ENCODE measurements around the gene AATK.

The AATK gene

GRCh38 chr17:81102352-81102751 lies 63.7 kb downstream of the AATK start:
- H3K4me3 ChIP-seq (ENCODE audit: low read depth, low read length) = no peak overlapping the region
- no peak for TF ChIP-seq CTCF (IDR thresholded peaks at IDR 0.05; ENCODE audit: low read depth, low read length)
- DNase-seq (ENCODE audit: low read depth, low spot score) = no peak
- in situ Hi-C loops (cut with HindIII; ENCODE audit: low sequenced_read_pairs) = no loop called here

GRCh38 chr17:81101614-81102306 lies 64.3 kb downstream of the AATK start:
- in situ Hi-C loops (cut with HindIII; ENCODE audit: low sequenced_read_pairs) = no loop called here
- no peak overlapping the region for H3K4me3 ChIP-seq (ENCODE audit: low read depth, low read length)
- peak; percentile 72 for DNase-seq (ENCODE audit: low read depth, low spot score)
- TF ChIP-seq CTCF (IDR thresholded peaks at IDR 0.05; ENCODE audit: low read depth, low read length) = peak; percentile 100

GRCh38 chr17:81100668-81101067 lies 65.4 kb downstream of the AATK start:
- DNase-seq (ENCODE audit: low read depth, low spot score) = no peak
- in situ Hi-C loops (cut with HindIII; ENCODE audit: low sequenced_read_pairs) = no loop called here
- no peak overlapping the region for H3K4me3 ChIP-seq (ENCODE audit: low read depth, low read length)
- TF ChIP-seq CTCF (IDR thresholded peaks at IDR 0.05; ENCODE audit: low read depth, low read length) = no peak

GRCh38 chr17:81099888-81100287 lies 66.1 kb downstream of the AATK start:
- H3K4me3 ChIP-seq (ENCODE audit: low read depth, low read length) = no peak overlapping the region
- no peak for TF ChIP-seq CTCF (IDR thresholded peaks at IDR 0.05; ENCODE audit: low read depth, low read length)
- in situ Hi-C loops (cut with HindIII; ENCODE audit: low sequenced_read_pairs) = no loop called here

GRCh38 chr17:81097943-81098308 lies 68.1 kb downstream of the AATK start:
- peak overlapping the region; percentile 20 for H3K4me3 ChIP-seq (ENCODE audit: low read depth, low read length)
- TF ChIP-seq CTCF (IDR thresholded peaks at IDR 0.05; ENCODE audit: low read depth, low read length) = no peak
- DNase-seq (ENCODE audit: low read depth, low spot score) = peak; percentile 32
- in situ Hi-C loops (cut with HindIII; ENCODE audit: low sequenced_read_pairs) = no loop called here

More at GRCh38 chr17:81099888-81100287, 66.1 kb downstream of the AATK start:
- no peak for DNase-seq (ENCODE audit: low read depth, low spot score)

- peak; percentile 76 for TF ChIP-seq CTCF (IDR thresholded peaks at IDR 0.05; ENCODE audit: low read depth, low read length)
- DNase-seq (ENCODE audit: low read depth, low spot score) = peak; percentile 90
- in situ Hi-C loops (cut with HindIII; ENCODE audit: low sequenced_read_pairs) = no loop called here
- peak overlapping the region; percentile 20 for H3K4me3 ChIP-seq (ENCODE audit: low read depth, low read length)
These were observed 68.7 kb downstream of the AATK start for GRCh38 chr17:81097134-81097942.
